CD4-positive, alpha-beta T cell (primary cell): ENCODE measurements around the gene KRTAP12-2. TPM values are rescaled to one million over a fixed set of nuclear protein-coding genes. Genes with fewer than 3 reads are reported as not detected.
"Not testable (repeated sequence)": the region's sequence is repeated elsewhere in the genome, so short reads cannot be mapped to it uniquely, and the experiment has no call there.

Source experiments
- ATAC-seq: fragments of 200-7000 bp; cut with Tn5 transposase; one replicate; pipeline ENCODE4 v1.10.0; 2022; ENCODE audit warnings: mild to moderate bottlenecking; ENCODE audit not compliant: poor library complexity
- CTCF ChIA-PET: fragments of 350-600 bp; sonication (Branson Sonifier 250); formaldehyde crosslinking; loops from one replicate; lab custom pipeline; 2021; ENCODE audit warnings: antibody characterized with exemption, inconsistent platforms; lab: Charles Lee
- POLR2A ChIA-PET: fragments of 350-600 bp; sonication (Branson Sonifier 250); formaldehyde crosslinking; loops from one replicate; lab custom pipeline; 2021; ENCODE audit warnings: antibody characterized with exemption, inconsistent platforms; lab: Charles Lee
- DNase-seq, 14 experiments: peaks; one replicate each; pipeline ENCODE4 v3.0.0-alpha.2; 2013 to 2020; ENCODE audit warnings: mixed read lengths in 2 of 14
- H3K27ac ChIP-seq, 2 donors: one replicate each; pipeline versions ENCODE4 v1.5.1 to v1.7.0; 2013; ENCODE audit warnings: low read length in 2 of 2, low read depth in 1 of 2, mild to moderate bottlenecking in 1 of 2
- H3K27me3 ChIP-seq, 2 experiments: 1 replicate in 1 of 2; 2 replicates in 1 of 2; pipeline versions ENCODE4 v1.6.1 to v1.7.0; 2013; ENCODE audit warnings: low read length in 2 of 2, control low read depth in 1 of 2, mild to moderate bottlenecking in 1 of 2, moderate library complexity in 1 of 2; ENCODE audit not compliant: insufficient read depth in 2 of 2, control insufficient read depth in 1 of 2
- H3K36me3 ChIP-seq: one replicate; pipeline ENCODE4 v1.6.1; 2013; ENCODE audit warnings: low read length, control low read depth; ENCODE audit not compliant: insufficient read depth
- H3K4me1 ChIP-seq: one replicate; pipeline ENCODE4 v1.6.1; 2013; ENCODE audit warnings: low read length, control low read depth; ENCODE audit not compliant: insufficient read depth
- H3K4me3 ChIP-seq: one replicate; pipeline ENCODE4 v1.5.1; 2013; ENCODE audit warnings: mild to moderate bottlenecking, low read length, moderate library complexity
- H3K9me3 ChIP-seq, 2 experiments: 1 replicate in 1 of 2; 2 replicates in 1 of 2; pipeline versions ENCODE4 v1.6.1 to v1.7.0; 2013; ENCODE audit warnings: low read length in 2 of 2, mild to moderate bottlenecking in 2 of 2, control low read depth in 1 of 2, moderate library complexity in 1 of 2; ENCODE audit not compliant: control insufficient read depth in 1 of 2, insufficient read depth in 1 of 2
- H3K27ac Mint-ChIP-seq: one replicate; pipeline ENCODE4 v1.8.0; 2020; ENCODE audit warnings: mixed read lengths
- H3K27me3 Mint-ChIP-seq: one replicate; pipeline ENCODE4 v1.8.0; 2021; ENCODE audit warnings: mixed read lengths
- H3K36me3 Mint-ChIP-seq: one replicate; pipeline ENCODE4 v1.8.0; 2021; ENCODE audit warnings: low read depth, mixed read lengths
- H3K4me1 Mint-ChIP-seq: one replicate; pipeline ENCODE4 v1.8.0; 2021; ENCODE audit warnings: low read depth, mixed read lengths
- H3K4me3 Mint-ChIP-seq: one replicate; pipeline ENCODE4 v1.8.0; 2020; ENCODE audit warnings: mild to moderate bottlenecking, mixed read lengths
- H3K9me3 Mint-ChIP-seq: one replicate; pipeline ENCODE4 v1.8.0; 2020; ENCODE audit warnings: mixed read lengths
- intact Hi-C, 2 experiments: fragments of 100-400 bp; cut with DNase I in 1 of 2; cut with micrococcal nuclease in 1 of 2; formaldehyde crosslinking; loops; one replicate each; pipeline versions ENCODE4 v1.15.1 to v1.9.0; 2023 to 2025; cut with DNase I, micrococcal nuclease
- total RNA-seq, 174 experiments: library from RNA in 2 of 174; stranded (reverse) in 2 of 174; gene quantifications; one replicate each; pipeline ENCODE4 v1.2.3 and lab custom pipeline; 2021 to 2026
- TF ChIP-seq, protein P1 (sequence below): fragments of 200-600 bp; IDR thresholded peaks from one replicate; pipeline ENCODE4 v1.8.0; 2022; ENCODE audit warnings: antibody characterized with exemption, mild to moderate bottlenecking

The KRTAP12-2 gene
- total RNA-seq, 2 experiments from 2014 or later = not detected

DNA sequence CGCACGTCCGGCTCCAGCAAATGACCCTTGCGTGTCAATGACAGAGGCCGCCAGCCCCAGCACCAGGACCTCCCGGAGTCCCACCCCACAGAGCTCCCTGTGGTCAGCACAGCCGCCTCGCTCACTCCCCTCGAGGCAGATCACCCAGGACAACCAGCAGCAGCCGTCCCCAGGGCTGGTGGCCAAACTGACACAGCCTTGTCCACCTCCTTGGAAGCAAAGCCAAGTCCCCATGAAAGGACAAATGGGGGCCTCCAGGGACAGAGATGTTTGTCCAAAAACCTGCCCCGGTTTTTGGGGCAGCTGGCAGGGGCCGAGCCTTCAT is 27.4 kb downstream of the KRTAP12-2 start:
- Histone ChIP-seq H3K4me1 (no peaks in the 10 kb centered on the region), H3K36me3 (no peaks in the 10 kb centered on the region), H3K4me3 (no peak overlapping the region), H3K9me3 (peaks cover 13 to 14% of the 10 kb centered on the region in 2 experiments), H3K27me3 (peaks cover 0 to 2% of the 10 kb centered on the region in 2 experiments), H3K27ac (no peak overlapping the region)
- Mint-ChIP-seq H3K9me3 (peaks cover 7% of the 10 kb centered on the region), H3K4me1 (no peaks in the 10 kb centered on the region), H3K27ac (no peak overlapping the region), H3K4me3 (no peak overlapping the region), H3K27me3 (no peaks in the 10 kb centered on the region), H3K36me3 (peaks cover 5% of the 10 kb centered on the region)
- intact Hi-C loops = no loop called here
- POLR2A ChIA-PET = no interaction called here
- CTCF ChIA-PET = no interaction called here
- TF ChIP-seq, protein P1, sequence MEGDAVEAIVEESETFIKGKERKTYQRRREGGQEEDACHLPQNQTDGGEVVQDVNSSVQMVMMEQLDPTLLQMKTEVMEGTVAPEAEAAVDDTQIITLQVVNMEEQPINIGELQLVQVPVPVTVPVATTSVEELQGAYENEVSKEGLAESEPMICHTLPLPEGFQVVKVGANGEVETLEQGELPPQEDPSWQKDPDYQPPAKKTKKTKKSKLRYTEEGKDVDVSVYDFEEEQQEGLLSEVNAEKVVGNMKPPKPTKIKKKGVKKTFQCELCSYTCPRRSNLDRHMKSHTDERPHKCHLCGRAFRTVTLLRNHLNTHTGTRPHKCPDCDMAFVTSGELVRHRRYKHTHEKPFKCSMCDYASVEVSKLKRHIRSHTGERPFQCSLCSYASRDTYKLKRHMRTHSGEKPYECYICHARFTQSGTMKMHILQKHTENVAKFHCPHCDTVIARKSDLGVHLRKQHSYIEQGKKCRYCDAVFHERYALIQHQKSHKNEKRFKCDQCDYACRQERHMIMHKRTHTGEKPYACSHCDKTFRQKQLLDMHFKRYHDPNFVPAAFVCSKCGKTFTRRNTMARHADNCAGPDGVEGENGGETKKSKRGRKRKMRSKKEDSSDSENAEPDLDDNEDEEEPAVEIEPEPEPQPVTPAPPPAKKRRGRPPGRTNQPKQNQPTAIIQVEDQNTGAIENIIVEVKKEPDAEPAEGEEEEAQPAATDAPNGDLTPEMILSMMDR = no peak
- ATAC-seq = no peak
- DNase-seq = peak in 1 of 14 experiments; percentile 9

DNA sequence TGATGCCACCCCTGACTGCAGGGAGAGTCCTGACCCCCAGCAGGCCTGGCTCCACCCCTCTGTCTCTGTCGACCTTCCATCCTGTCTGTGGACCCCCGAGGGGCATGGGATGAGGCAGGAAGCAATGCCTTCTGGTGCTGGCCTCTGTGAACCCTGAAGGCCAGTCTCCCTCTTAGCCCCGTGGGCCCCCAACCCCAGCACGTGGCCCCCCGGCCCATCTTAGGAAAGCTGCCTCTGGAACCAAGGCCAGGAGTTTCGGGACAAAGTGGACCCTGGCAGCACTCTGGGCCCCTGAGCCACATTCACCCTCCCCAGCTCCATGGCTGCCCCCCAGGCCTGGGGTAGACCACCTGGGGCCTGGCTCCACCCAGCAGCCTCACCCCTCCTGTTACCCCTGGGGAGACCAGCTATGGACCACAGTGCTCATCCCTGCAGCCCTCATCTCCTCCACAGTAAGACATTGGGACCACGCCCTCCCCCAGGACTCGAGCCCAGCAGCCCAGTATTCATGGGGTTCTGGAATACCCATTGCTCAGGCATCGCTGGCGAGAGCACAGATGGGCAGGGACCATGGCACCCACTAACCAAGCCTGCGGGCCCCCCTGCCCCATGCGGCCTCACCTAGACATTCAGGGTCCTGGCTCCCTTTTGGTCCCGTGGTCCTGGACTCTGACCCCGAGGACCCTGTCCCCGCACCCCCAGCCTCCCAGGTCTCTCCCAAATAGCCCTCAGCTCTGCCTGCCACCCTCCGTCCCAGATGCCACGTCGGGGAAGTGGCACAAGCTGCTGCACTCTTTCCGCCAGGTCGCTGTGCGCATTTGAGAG is 28.0 kb downstream of the KRTAP12-2 start:
- H3K27me3 Mint-ChIP-seq, H3K4me1 Mint-ChIP-seq, H3K36me3 ChIP-seq, H3K27ac Mint-ChIP-seq, H3K9me3 Mint-ChIP-seq, CTCF ChIA-PET, ATAC-seq, DNase-seq, H3K4me3 Mint-ChIP-seq, H3K4me3 ChIP-seq, POLR2A ChIA-PET, H3K4me1 ChIP-seq, H3K27me3 ChIP-seq, intact Hi-C loops, H3K27ac ChIP-seq, H3K36me3 Mint-ChIP-seq: not testable (repeated sequence)
- peaks cover 11% of the 10 kb centered on the region in 2 experiments for H3K9me3 ChIP-seq

DNA sequence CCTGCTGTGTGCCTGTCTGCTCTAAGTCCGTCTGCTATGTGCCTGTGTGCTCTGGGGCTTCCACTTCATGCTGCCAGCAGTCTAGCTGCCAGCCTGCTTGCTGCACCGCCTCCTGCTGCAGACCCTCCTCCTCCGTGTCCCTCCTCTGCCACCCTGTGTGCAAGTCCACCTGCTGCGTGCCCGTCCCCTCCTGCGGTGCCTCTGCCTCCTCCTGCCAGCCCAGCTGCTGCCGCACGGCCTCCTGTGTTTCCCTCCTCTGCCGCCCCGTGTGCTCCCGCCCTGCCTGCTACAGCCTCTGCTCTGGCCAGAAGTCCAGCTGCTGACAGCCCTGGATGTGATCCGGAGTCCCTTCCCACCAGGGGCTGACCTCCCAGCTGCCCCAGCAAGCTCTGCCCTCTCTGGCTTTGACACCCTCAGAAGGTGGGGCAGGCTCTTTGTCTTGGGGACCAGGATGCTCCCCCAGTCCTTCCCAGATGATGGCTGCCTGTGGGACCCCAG is 28.8 kb downstream of the KRTAP12-2 start:
- H3K27ac Mint-ChIP-seq, H3K4me3 Mint-ChIP-seq, POLR2A ChIA-PET, H3K4me1 ChIP-seq, intact Hi-C loops, H3K27me3 Mint-ChIP-seq, CTCF ChIA-PET, DNase-seq, H3K36me3 ChIP-seq, H3K4me3 ChIP-seq, H3K4me1 Mint-ChIP-seq, H3K36me3 Mint-ChIP-seq, H3K27ac ChIP-seq, ATAC-seq, H3K27me3 ChIP-seq: not testable (repeated sequence)
- H3K9me3 Mint-ChIP-seq = peaks cover 10% of the 10 kb centered on the region
- peaks cover 9 to 17% of the 10 kb centered on the region in 2 experiments for H3K9me3 ChIP-seq

DNA sequence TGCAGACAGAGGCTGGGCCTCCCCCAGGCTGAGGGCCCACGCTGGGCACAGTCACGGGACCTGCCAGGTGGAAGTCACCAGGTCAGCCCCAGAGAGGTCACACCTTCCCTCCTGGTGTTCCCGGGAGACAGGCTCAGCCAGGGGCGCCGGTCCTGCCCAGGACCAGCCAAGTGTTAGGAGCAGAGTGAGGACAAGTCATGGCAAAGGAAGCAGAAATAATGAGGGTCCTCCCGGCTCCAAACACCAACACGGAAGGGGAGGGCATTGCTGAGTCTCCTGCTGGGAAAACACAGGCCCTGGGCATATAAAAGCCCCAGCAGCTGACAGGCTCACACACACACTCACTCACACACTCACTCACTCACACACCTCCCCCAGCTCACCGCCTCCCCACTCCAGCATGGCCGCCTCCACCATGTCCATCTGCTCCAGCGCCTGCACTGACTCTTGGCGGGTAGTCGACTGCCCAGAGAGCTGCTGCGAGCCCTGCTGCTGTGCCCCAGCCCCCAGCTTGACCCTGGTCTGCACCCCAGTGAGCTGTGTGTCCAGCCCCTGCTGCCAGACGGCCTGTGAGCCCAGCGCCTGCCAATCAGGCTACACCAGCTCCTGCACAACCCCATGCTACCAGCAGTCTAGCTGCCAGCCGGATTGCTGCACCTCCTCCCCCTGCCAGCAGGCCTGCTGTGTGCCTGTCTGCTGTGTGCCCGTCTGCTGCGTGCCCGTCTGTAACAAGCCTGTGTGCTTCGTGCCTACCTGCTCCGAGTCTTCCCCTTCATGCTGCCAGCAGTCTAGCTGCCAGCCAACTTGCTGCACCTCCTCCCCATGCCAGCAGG is 29.5 kb downstream of the KRTAP12-2 start, which contains the start of gene KRTAP10-10:
Gene KRTAP10-10, plus strand, starts transcription at position 339 of the 833 bp plus-strand sequence. Its CDS starts 62 bp downstream, at position 401.
- ATAC-seq = no peak
- H3K27ac ChIP-seq = no peak within 1 kb of the TSS
- ChIA-PET CTCF (no interaction called here), POLR2A (no interaction called here)
- peaks cover 6% of the 10 kb centered on the region for H3K36me3 Mint-ChIP-seq
- H3K36me3 ChIP-seq = no peaks in the 10 kb centered on the region
- no peak within 1 kb of the TSS for H3K4me3 Mint-ChIP-seq
- H3K4me1 Mint-ChIP-seq = no peaks in the 10 kb centered on the region
- peaks cover 9% of the 10 kb centered on the region for H3K9me3 Mint-ChIP-seq
- intact Hi-C loops = no loop called here
- no peaks in the 10 kb centered on the region for H3K4me1 ChIP-seq
- DNase-seq = peak in 1 of 14 experiments; percentile 7
- TF ChIP-seq, protein P1 = no peak
- no peak within 1 kb of the TSS for H3K27ac Mint-ChIP-seq
- H3K4me3 ChIP-seq = no peak within 1 kb of the TSS
- H3K9me3 ChIP-seq = peaks cover 15 to 22% of the 10 kb centered on the region in 2 experiments
- H3K27me3 Mint-ChIP-seq = no peaks in the 10 kb centered on the region
- H3K27me3 ChIP-seq = peaks cover 0 to 2% of the 10 kb centered on the region in 2 experiments
